ENCODE results near the gene HAND1.
"Not testable (repeated sequence)": the region's sequence is repeated elsewhere in the genome, so short reads cannot be mapped to it uniquely, and the experiment has no call there.

The HAND1 gene

DNA sequence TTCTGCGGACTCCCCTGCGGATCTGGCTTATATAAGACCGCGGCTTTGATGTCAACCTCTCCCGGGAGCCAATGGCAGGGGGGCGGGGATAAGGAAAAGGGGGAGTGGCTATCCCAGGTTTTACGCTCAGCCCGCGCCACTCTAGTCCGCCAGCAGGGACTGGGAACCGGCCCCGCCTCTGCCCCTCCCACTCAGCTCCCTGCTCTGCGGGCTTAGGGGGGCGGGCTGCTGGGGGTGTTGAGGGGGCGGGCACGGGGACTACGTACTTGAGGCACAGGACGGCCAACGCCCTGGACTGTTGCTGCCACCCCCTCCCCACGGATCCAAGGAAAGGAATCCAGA is at the start of gene HAND1:
HAND1 (minus strand) TSS at position 4 of the 342 bp plus-strand sequence. CDS start 219 bp downstream, outside the sequence.
- DNase-seq (ENCODE audit: low read depth) = no peak

DNA sequence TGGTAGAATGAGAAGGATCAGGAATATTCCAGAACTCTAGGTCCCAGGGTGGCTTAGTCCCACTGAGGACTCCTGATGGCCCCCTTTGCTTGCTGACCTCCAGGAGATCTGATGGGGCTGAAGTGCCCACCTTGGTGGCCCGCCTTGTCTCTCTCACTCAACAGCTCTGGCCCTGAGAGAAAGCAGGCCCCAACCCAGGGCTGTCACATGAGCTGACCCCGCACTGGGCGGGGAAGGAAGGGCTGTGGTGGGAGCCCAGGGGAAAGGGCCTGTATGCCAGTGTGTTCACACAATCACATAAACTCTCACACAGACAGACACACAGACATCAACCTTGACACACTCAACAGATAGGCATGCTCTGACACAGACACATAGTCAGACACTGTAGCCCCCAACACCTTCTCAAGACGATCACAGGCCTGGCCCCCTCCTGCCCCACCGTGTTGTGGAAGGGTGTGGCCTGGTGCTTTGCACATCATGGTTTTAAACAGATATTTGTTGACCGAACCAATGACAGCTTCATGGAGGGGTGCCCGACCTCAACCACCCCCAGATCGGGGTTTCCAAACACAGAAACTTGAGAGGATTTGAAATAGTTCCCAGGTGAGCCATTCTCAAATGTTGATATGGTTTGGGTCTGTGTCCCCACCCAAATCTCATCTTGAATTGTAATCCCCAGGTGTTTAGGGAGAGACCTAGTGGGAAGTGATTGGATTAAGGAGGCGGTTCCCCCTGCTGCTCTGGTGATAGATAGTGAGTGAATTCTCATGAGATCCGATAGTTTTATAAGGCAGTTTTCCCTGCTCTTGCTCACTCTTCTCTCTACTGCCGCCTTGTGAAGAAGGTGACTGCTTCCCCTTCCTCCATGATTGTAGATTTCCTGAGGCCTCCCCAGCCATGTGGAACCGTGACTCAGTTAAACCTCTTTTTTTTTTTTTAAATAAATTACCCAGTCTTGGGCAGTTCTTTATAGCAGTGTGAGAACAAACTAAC is 48.5 kb upstream of the HAND1 start:
- DNase-seq (ENCODE audit: low read depth) = no peak

DNA sequence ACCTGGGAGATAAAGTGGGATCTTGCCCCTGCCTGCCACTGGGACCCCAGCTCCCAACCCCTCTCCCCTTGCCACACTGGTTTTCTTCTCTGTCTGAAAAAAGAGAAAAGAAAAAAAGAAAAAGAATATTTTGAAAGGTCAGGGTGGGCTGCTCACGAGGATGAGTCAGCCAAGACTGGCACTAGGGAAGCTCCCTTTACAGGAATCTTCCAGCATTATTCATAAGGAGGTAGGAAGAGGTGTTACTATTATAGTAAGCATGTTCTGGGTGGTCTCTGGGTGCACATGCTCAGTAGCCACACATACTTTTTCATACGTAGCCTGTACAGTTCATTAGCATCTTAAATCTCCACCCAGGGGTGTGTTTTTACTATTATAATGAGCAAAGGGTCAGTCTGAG is 46.8 kb upstream of the HAND1 start:
- DNase-seq (ENCODE audit: low read depth) = no peak

DNA sequence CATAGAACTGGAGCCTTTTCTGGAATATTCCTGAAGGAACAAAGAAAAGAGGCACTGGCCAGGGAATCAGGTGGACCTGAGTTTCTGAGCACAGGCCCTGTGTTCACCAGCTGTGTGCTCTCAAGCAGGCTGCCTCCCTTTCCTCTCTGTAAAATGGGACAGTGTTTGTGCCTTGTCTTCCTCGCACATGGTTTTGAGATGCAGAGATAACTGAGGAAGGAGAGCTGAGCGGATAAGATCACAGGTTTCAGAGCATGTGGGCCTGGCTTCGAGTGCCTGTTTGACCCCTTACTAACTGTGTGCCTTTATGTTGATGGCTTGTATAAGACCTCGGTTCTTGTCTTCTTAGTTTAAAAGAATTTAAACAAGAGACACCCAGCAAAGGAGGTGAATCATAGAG is 46.2 kb upstream of the HAND1 start:
- no peak for DNase-seq (ENCODE audit: low read depth)

GRCh38 chr5:154523709-154524108 is 45.7 kb upstream of the HAND1 start:
- no peak for DNase-seq (ENCODE audit: low read depth)

- no peak for DNase-seq (ENCODE audit: low read depth)
Measured at GRCh38 chr5:154523104-154523503, 45.1 kb upstream of the HAND1 start.

- no peak for DNase-seq (ENCODE audit: low read depth)
Measured at GRCh38 chr5:154522284-154522683, 44.3 kb upstream of the HAND1 start.

DNA sequence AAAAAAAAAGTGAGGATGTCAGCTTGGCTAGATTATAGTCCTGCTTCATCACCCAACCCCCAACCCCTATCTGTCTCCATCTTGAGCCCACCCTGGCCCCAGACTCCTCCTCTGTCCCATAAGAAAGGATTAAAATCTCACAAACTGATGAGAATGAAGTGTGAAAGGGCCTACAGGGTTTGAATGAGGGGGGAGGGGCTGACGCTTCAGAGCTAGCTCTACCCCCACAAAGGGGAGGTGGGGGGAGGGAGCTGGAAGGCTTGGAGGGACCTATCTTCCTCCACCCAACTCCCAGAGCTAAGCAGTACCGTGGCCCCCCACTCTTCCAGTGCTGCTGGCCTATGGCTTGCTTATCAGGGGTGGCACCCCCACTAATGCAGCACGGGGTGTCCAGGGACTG is 43.7 kb upstream of the HAND1 start:
- no peak for DNase-seq (ENCODE audit: low read depth)

- no peak for DNase-seq (ENCODE audit: low read depth)
Measured at GRCh38 chr5:154520861-154521453, 42.9 kb upstream of the HAND1 start.

DNA sequence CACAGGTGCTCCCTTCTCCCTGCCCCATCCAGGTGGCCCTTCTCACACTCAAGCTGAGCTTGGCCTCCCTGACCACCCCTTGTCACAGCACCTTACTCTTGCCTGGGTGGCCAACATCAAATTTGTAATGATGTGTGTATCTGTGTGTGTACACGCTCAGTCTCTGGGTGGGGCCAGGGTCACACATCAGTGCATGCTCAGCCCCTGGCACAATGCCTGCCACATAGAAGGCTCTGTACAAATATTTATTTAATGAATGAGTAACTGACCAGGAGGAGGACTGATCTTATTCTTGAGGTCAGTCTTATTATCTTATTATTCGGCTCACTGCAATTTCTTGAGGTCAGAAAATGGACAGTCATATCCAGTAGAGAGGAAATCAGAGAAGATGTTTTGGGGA is 41.3 kb upstream of the HAND1 start:
- no peak for DNase-seq (ENCODE audit: low read depth)

DNA sequence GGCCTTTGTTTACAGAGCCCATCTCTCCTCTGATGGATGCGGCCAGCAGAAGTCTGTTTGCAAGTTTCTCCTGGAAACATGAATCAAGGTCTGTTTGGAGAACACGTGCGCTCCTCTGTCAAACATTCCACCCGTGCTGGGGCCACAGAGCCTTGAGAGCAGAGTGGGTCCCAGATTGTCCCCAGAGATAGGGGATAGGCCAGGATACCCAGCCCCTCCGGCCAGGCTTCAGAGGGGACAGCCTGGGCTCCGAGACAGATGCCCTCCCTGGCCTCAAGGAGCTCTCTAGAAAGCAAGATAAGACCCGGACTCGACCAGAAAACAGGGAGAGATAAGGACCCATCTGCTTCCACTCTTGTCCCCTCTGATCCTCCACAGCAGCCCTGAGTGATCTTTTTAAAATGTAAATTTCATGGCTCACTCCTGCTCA is 40.4 kb upstream of the HAND1 start:
- DNase-seq (ENCODE audit: low read depth) = no peak

- DNase-seq (ENCODE audit: low read depth) = no peak
Measured at GRCh38 chr5:154517810-154518437, 39.9 kb upstream of the HAND1 start.

- no peak for DNase-seq (ENCODE audit: low read depth)
Measured at GRCh38 chr5:154517181-154517580, 39.2 kb upstream of the HAND1 start.

GRCh38 chr5:154516475-154516874 is 38.4 kb upstream of the HAND1 start:
- DNase-seq (ENCODE audit: low read depth) = no peak

- DNase-seq (ENCODE audit: low read depth) = not testable (repeated sequence)
Measured at GRCh38 chr5:154515488-154515887, 37.5 kb upstream of the HAND1 start.

DNA sequence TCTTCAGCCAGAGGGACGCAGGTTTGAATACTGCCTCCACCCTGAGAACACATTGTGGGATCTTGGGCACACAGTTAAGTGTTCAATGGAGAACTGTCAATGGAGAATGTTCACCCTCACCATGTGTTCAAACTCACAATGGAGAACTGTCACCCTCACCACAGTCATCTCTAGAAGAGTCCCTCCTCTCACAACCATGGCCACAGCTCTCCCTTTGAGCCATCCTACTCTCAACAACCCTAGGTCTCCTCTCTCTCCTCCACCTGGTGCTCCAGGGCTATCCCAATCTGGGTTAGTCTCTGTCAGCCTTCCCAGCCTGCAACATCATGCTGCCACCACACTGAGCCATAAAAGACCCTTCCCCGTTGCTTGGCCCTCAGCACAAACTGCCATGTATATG is 36.3 kb upstream of the HAND1 start:
- no peak for DNase-seq (ENCODE audit: low read depth)

GRCh38 chr5:154513669-154514084 is 35.6 kb upstream of the HAND1 start:
- no peak for DNase-seq (ENCODE audit: low read depth)

DNA sequence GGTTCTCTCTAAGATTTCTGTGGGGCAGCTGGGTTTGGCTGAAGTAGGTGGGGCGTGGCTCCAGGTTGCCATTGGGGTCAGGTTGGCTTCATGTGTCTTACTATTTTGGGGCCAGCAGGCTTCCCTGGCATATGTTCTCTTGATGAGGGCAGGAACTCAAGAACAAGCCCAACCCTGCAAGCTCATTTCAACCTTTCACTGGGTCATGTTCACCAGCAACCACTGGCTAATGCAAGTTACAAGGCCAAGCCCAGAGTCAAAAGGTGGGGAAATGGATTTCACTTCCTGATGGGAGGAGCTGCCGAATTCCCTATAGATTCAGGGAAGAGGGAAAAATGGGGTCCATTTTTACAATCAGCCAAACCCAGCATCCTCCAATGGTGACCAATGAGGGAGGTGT is 34.0 kb upstream of the HAND1 start:
- no peak for DNase-seq (ENCODE audit: low read depth)

GRCh38 chr5:154509784-154510555 is 31.9 kb upstream of the HAND1 start:
- DNase-seq (ENCODE audit: low read depth) = no peak

DNA sequence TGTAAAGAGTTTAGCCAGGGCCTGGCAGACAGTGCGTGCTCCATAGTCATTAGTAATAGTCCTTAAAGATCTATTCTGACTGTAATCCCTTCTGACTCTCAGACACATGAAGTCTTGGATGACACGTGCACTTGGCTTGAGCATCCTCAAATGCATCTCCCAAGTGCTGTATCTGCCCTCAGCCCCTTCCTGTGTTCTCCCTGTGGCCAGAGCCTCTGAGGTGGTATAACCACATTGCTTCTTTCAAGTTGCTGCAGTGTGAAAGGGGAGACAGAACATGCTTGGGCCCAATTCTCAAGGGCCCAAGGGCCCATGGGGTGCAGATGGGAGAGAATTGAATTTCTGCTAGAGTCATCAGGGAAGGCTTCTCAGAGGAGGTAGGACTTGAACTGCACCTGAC is 30.1 kb upstream of the HAND1 start:
- no peak for DNase-seq (ENCODE audit: low read depth)

GRCh38 chr5:154506716-154507080 is 28.7 kb upstream of the HAND1 start:
- DNase-seq (ENCODE audit: low read depth) = no peak

DNA sequence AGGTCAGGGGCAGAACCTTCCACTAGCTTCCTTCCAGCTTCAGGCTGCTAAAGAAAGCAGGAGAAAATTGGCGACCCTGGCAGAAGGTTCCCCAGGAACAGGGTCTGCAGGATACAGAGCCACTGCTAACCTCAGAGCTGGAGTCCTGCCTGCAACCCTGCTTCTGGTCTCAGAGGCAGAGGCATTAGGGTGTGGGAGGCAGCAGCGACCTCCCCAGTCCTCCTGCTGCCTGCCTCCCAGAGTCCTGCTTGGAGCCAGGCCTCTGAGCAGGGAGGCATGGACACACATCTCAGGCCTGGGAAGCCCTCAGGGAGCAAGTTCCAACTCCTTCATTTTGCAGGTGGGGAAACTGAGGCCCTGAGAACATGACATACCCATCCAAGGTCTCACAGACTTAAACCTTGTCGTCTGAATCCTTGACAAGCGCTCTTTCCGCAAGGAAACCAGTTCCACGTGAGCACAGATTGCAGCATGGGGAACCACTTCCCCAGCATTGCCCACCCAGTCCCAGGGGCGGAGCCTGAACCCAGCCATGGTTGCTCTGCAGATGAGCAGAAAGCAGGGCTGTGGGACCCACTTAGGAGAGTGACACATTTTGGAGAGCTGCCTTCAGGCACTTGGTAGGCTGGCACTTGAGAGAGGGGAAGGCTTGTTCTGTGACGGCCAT is 28.2 kb upstream of the HAND1 start:
- DNase-seq (ENCODE audit: low read depth) = no peak
